Pancreas (tissue), 10 donors: ENCODE results near the gene ABHD10. TPM values are rescaled to one million over a fixed set of nuclear protein-coding genes. Genes with fewer than 3 reads are reported as not detected.
"Not testable (repeated sequence)": the region's sequence is repeated elsewhere in the genome, so short reads cannot be mapped to it uniquely, and the experiment has no call there.

Source experiments
- ATAC-seq, 4 donors: fragments of 200-7000 bp; cut with Tn5 transposase; one replicate each; pipeline versions ENCODE4 v1.8.0 to v1.9.1; 2020; ENCODE audit warnings: mild to moderate bottlenecking in 4 of 4, moderate library complexity in 4 of 4
- DNase-seq, 6 donors: peaks; one replicate each; pipeline ENCODE4 v3.0.0-alpha.2; 2020
- FAIRE-seq: peaks from 2 replicates; lab custom pipeline; 2012; peaks lifted over from hg19 to GRCh38; lab: Jason Lieb, UNC
- H3K27ac ChIP-seq, 4 donors: fragments of 200-600 bp; sonication (generic); 1 replicate in 3 of 4; 2 replicates in 1 of 4; pipeline versions ENCODE4 v1.5.0 to v1.8.0; 2020
- H3K27me3 ChIP-seq, 4 donors: fragments of 200-600 bp; one replicate each; pipeline ENCODE4 v1.8.0; 2021
- H3K36me3 ChIP-seq, 3 donors: fragments of 200-600 bp; sonication (generic) in 1 of 3; one replicate each; pipeline versions ENCODE4 v1.5.0 to v1.8.0; 2020 to 2021
- H3K4me1 ChIP-seq, 3 donors: fragments of 200-600 bp; one replicate each; pipeline ENCODE4 v1.8.0; 2021
- H3K4me3 ChIP-seq, 4 donors: fragments of 200-600 bp; sonication (generic) in 2 of 4; one replicate each; pipeline versions ENCODE4 v1.5.0 to v1.8.0; 2020 to 2021
- H3K9me3 ChIP-seq, 4 donors: fragments of 200-600 bp; one replicate each; pipeline ENCODE4 v1.8.0; 2021
- CTCF ChIP-seq, 4 donors: fragments of 200-600 bp; sonication (generic) in 3 of 4; IDR thresholded peaks; one replicate each; pipeline versions ENCODE4 v1.5.0 to v1.8.0; 2021; ENCODE audit warnings: antibody characterized with exemption in 4 of 4
- WGBS, 2 donors: extraction: QIAGEN DNeasy Blood & Tissue Kit; methylation state at CpG; one replicate each; pipeline ENCODE4 v1.1.7; 2013; 5-methylcytosine and 5-hydroxymethylcytosine counted together
- intact Hi-C, 3 donors: fragments of 100-400 bp; cut with DNase I; formaldehyde crosslinking; loops; one replicate each; pipeline versions ENCODE4 v1.11.1 to v1.14.2; 2022
- polyA plus RNA-seq, 2 donors: library from polyadenylated mRNA; stranded (reverse); fragments of 200-250 nt; gene quantifications; one replicate each; pipeline ENCODE4 v1.2.3, GENCODE V29; 2013
- total RNA-seq, 6 donors: library from RNA; stranded (reverse); fragmentation: NEBNext Ultra II Directional in 4 of 6; extraction: Animal tissue kit (Norgen Biotek cat#: 25700) in 4 of 6; gene quantifications; one replicate each; pipeline versions ENCODE4 v1.2.1 to v1.2.4, GENCODE V29; 2021 to 2023
- donor health status: healthy with polysubstance abuse.
- donor health status: DM: no; HTN: no; CAD: no; lungs with moderate emphysema.
- donor health status: DM: no; HTN: no; CAD: no.
- donor health status: control.
- donor health status: control.
- donor health status: Bipolar disorder and iron deficiency.
- donor health status: DM: yes; HTN: yes; CAD: no.
- donor health status: DM: no; HTN: no; CAD: no.
- donor health status: DM: no; HTN: no; CAD: no.
- donor health status: DM: yes; HTN: yes; CAD: no.

The ABHD10 gene
- total and polyA plus RNA-seq, 8 donors = 10.3 to 19.5 (median 13.6) TPM

GRCh38 chr3:112034436-112034835 is 55.6 kb downstream of the ABHD10 start, which contains the start of gene TMPRSS7:
Gene TMPRSS7, plus strand, starts transcription at chr3:112034736. Its CDS starts 110 bp downstream, at chr3:112034846.
- TF ChIP-seq CTCF (IDR thresholded peaks at IDR 0.05) = no peak
- no peak for FAIRE-seq
- Histone ChIP-seq H3K27ac (no peak within 1 kb of the TSS), H3K4me1 (no peaks in the 10 kb centered on the region), H3K36me3 (no peaks in the 10 kb centered on the region), H3K9me3 (no peaks in the 10 kb centered on the region), H3K27me3 (no peaks in the 10 kb centered on the region), H3K4me3 (no peak within 1 kb of the TSS)
- intact Hi-C loops = no loop called here
- WGBS, 2 donors = 96 to 97% methylated on average over 4 of the region's 4 CpGs
- no peak for DNase-seq
- no peak for ATAC-seq

- FAIRE-seq = no peak
These were observed 56.4 kb downstream of the ABHD10 start for GRCh38 chr3:112035241-112035640.

GRCh38 chr3:112037194-112037593 is 58.4 kb downstream of the ABHD10 start:
- not testable (repeated sequence) for FAIRE-seq, ATAC-seq
- 55 to 63% methylated on average over 4 of the region's 4 CpGs for WGBS, 2 donors

More at GRCh38 chr3:112035241-112035640, 56.4 kb downstream of the ABHD10 start:
- no peak for ATAC-seq
- Histone ChIP-seq H3K4me3 (no peak overlapping the region), H3K4me1 (no peaks in the 10 kb centered on the region), H3K27me3 (no peaks in the 10 kb centered on the region), H3K36me3 (no peaks in the 10 kb centered on the region), H3K9me3 (no peaks in the 10 kb centered on the region), H3K27ac (no peak overlapping the region)
- intact Hi-C loops = no loop called here
- 87 to 90% methylated on average over 3 of the region's 3 CpGs for WGBS, 2 donors
- TF ChIP-seq CTCF (IDR thresholded peaks at IDR 0.05) = no peak
- DNase-seq = no peak

DNA sequence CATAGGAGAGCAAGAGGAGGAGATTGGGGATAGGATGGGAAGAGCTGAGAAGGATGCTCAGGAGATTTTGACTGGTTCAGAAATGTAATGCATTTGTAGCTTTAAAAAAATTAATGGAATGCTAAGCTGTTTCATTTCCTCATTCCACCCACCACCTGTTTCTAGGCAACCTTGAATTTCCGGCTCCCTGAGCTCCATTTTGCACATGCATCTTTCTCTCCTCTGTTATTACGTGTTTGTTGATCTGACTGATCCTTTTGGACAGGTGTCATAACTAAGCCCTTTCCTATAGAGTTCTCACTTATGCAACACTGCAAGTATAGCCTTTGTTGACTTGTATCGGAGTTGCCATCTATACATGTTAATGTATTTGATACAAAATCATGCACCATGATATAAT is 60.0 kb downstream of the ABHD10 start:
- H3K27me3 ChIP-seq = no peaks in the 10 kb centered on the region
- H3K36me3 ChIP-seq = no peaks in the 10 kb centered on the region
- H3K27ac ChIP-seq = no peak overlapping the region
- TF ChIP-seq CTCF (IDR thresholded peaks at IDR 0.05) = no peak
- intact Hi-C loops = no loop called here
- ATAC-seq (peak in 2 of 4 donors; percentile 51 to 55), FAIRE-seq (no peak), DNase-seq (no peak)
- H3K4me3 ChIP-seq = no peak overlapping the region
- WGBS, 2 donors = 60 to 66% methylated on average over 3 of the region's 3 CpGs
- peaks cover 0 to 4% (median 0%) of the 10 kb centered on the region in 3 donors for H3K4me1 ChIP-seq
- no peaks in the 10 kb centered on the region for H3K9me3 ChIP-seq

More at GRCh38 chr3:112037194-112037593, 58.4 kb downstream of the ABHD10 start:
- intact Hi-C loops, H3K27me3 ChIP-seq, H3K27ac ChIP-seq, H3K36me3 ChIP-seq, H3K9me3 ChIP-seq, H3K4me1 ChIP-seq, DNase-seq, H3K4me3 ChIP-seq: not testable (repeated sequence)

GRCh38 chr3:112041321-112041720 is 62.5 kb downstream of the ABHD10 start:
- H3K27ac ChIP-seq = no peak overlapping the region
- H3K27me3 ChIP-seq = no peaks in the 10 kb centered on the region
- H3K36me3 ChIP-seq = no peaks in the 10 kb centered on the region
- no peak for FAIRE-seq
- no peak for TF ChIP-seq CTCF (IDR thresholded peaks at IDR 0.05)
- intact Hi-C loops = no loop called here
- H3K4me3 ChIP-seq = no peak overlapping the region
- H3K9me3 ChIP-seq = no peaks in the 10 kb centered on the region
- peaks cover 0 to 4% (median 0%) of the 10 kb centered on the region in 3 donors for H3K4me1 ChIP-seq
- ATAC-seq = no peak
- no peak for DNase-seq
